Activated T-helper 2 cell treated with anti-CD3 and anti-CD28 coated beads, Interferon-gamma antibody, Interleukin-2, Interleukin-4, amounts not matched to agents 10 μg/mL and 5 μg/mL and 100 μg/mL, durations not matched to agents 14 hours and 24 hours and 36 hours (primary cell): ENCODE data around the gene SPEN. TPM values are rescaled to one million over a fixed set of nuclear protein-coding genes. Genes with fewer than 3 reads are reported as not detected.
"Not testable (repeated sequence)": the region's sequence is repeated elsewhere in the genome, so short reads cannot be mapped to it uniquely, and the experiment has no call there.

Experiments used
- DNase-seq: peaks from one replicate; pipeline ENCODE4 v3.0.0; 2021; ENCODE audit warnings: low spot score
- H3K27ac Mint-ChIP-seq: one replicate; pipeline ENCODE4 v1.8.0; 2021; ENCODE audit warnings: mixed read lengths
- H3K27me3 Mint-ChIP-seq: one replicate; pipeline ENCODE4 v1.8.0; 2021; ENCODE audit warnings: low read depth, mixed read lengths
- H3K36me3 Mint-ChIP-seq: one replicate; pipeline ENCODE4 v1.8.0; 2021; ENCODE audit warnings: low read depth, mixed read lengths
- H3K4me1 Mint-ChIP-seq: one replicate; pipeline ENCODE4 v1.8.0; 2021; ENCODE audit warnings: low read depth, mixed read lengths
- H3K4me3 Mint-ChIP-seq: one replicate; pipeline ENCODE4 v1.8.0; 2021; ENCODE audit warnings: low read depth, mild to moderate bottlenecking, moderate library complexity, mixed read lengths
- H3K9me3 Mint-ChIP-seq: one replicate; pipeline ENCODE4 v1.8.0; 2021; ENCODE audit warnings: mixed read lengths
- intact Hi-C: fragments of 100-400 bp; cut with micrococcal nuclease; formaldehyde crosslinking; loops from one replicate; pipeline ENCODE4 v1.15.1; 2023
- total RNA-seq: library from RNA; stranded (reverse); gene quantifications from 2 replicates; pipeline ENCODE4 v1.2.3, GENCODE V29; 2022

Gene SPEN
- total RNA-seq, 1 donor from 2014 or later = 75.9 TPM

- intact Hi-C loops = no loop called here
These were observed 22.9 kb downstream of the SPEN start for GRCh38 chr1:15870421-15870820.

GRCh38 chr1:15874471-15874870, 27.0 kb downstream of the SPEN start:
- Mint-ChIP-seq H3K4me3 (no peak overlapping the region), H3K36me3 (peaks cover 49% of the 10 kb centered on the region), H3K9me3 (no peaks in the 10 kb centered on the region), H3K4me1 (peaks cover 24% of the 10 kb centered on the region), H3K27me3 (no peaks in the 10 kb centered on the region), H3K27ac (no peak overlapping the region)
- no peak for DNase-seq
- intact Hi-C loops = no loop called here

More at GRCh38 chr1:15870421-15870820, 22.9 kb downstream of the SPEN start:
- Mint-ChIP-seq H3K4me1 (peaks cover 20% of the 10 kb centered on the region), H3K27me3 (no peaks in the 10 kb centered on the region), H3K4me3 (no peak overlapping the region), H3K9me3 (no peaks in the 10 kb centered on the region), H3K27ac (peak overlapping the region; percentile 58), H3K36me3 (peaks cover 33% of the 10 kb centered on the region)
- no peak for DNase-seq

GRCh38 chr1:15876357-15877055, 29.0 kb downstream of the SPEN start:
- H3K36me3 Mint-ChIP-seq = peaks cover 56% of the 10 kb centered on the region
- H3K27ac Mint-ChIP-seq = no peak overlapping the region
- no peaks in the 10 kb centered on the region for H3K27me3 Mint-ChIP-seq
- intact Hi-C loops = no loop called here
- H3K9me3 Mint-ChIP-seq = no peaks in the 10 kb centered on the region
- H3K4me1 Mint-ChIP-seq = peaks cover 16% of the 10 kb centered on the region
- DNase-seq = no peak
- H3K4me3 Mint-ChIP-seq = no peak overlapping the region

- Mint-ChIP-seq H3K36me3 (peaks cover 44% of the 10 kb centered on the region), H3K9me3 (no peaks in the 10 kb centered on the region), H3K4me1 (peaks cover 36% of the 10 kb centered on the region), H3K27me3 (no peaks in the 10 kb centered on the region), H3K27ac (no peak overlapping the region), H3K4me3 (no peak overlapping the region)
- intact Hi-C loops = no loop called here
- DNase-seq = no peak
These were observed 34.5 kb downstream of the SPEN start for GRCh38 chr1:15881961-15882360.

- peaks cover 40% of the 10 kb centered on the region for H3K36me3 Mint-ChIP-seq
- no peaks in the 10 kb centered on the region for H3K9me3 Mint-ChIP-seq
- H3K27me3 Mint-ChIP-seq = no peaks in the 10 kb centered on the region
- DNase-seq = no peak
- peak overlapping the region; percentile 38 for H3K27ac Mint-ChIP-seq
- peaks cover 36% of the 10 kb centered on the region for H3K4me1 Mint-ChIP-seq
- intact Hi-C loops = no loop called here
- H3K4me3 Mint-ChIP-seq = no peak overlapping the region
These were observed 35.2 kb downstream of the SPEN start for GRCh38 chr1:15882665-15883064.

- Mint-ChIP-seq H3K36me3 (peaks cover 38% of the 10 kb centered on the region), H3K4me1 (peaks cover 36% of the 10 kb centered on the region), H3K4me3 (no peak overlapping the region), H3K27ac (peak overlapping the region; percentile 23), H3K27me3 (no peaks in the 10 kb centered on the region), H3K9me3 (no peaks in the 10 kb centered on the region)
- DNase-seq = no peak
- intact Hi-C loops = no loop called here
These were observed 35.8 kb downstream of the SPEN start for GRCh38 chr1:15883326-15883725.

GRCh38 chr1:15884477-15884876, 37.0 kb downstream of the SPEN start:
- Mint-ChIP-seq H3K4me1 (peaks cover 32% of the 10 kb centered on the region), H3K27ac (no peak overlapping the region), H3K4me3 (no peak overlapping the region), H3K36me3 (peaks cover 41% of the 10 kb centered on the region), H3K9me3 (no peaks in the 10 kb centered on the region), H3K27me3 (no peaks in the 10 kb centered on the region)
- intact Hi-C loops = no loop called here
- DNase-seq = no peak

GRCh38 chr1:15885269-15885668, 37.8 kb downstream of the SPEN start:
- peaks cover 45% of the 10 kb centered on the region for H3K36me3 Mint-ChIP-seq
- DNase-seq = no peak
- intact Hi-C loops = no loop called here
- H3K4me1 Mint-ChIP-seq = peaks cover 29% of the 10 kb centered on the region
- no peak overlapping the region for H3K27ac Mint-ChIP-seq
- H3K27me3 Mint-ChIP-seq = no peaks in the 10 kb centered on the region
- no peaks in the 10 kb centered on the region for H3K9me3 Mint-ChIP-seq
- no peak overlapping the region for H3K4me3 Mint-ChIP-seq

GRCh38 chr1:15885701-15886610, 38.4 kb downstream of the SPEN start:
- intact Hi-C loops = no loop called here
- Mint-ChIP-seq H3K27me3 (no peaks in the 10 kb centered on the region), H3K27ac (no peak overlapping the region), H3K9me3 (no peaks in the 10 kb centered on the region), H3K4me1 (peaks cover 32% of the 10 kb centered on the region), H3K4me3 (no peak overlapping the region), H3K36me3 (peaks cover 46% of the 10 kb centered on the region)
- DNase-seq = no peak

GRCh38 chr1:15886611-15887167, 39.2 kb downstream of the SPEN start:
- Mint-ChIP-seq H3K4me1 (peaks cover 31% of the 10 kb centered on the region), H3K9me3 (no peaks in the 10 kb centered on the region), H3K4me3 (no peak overlapping the region), H3K36me3 (peaks cover 41% of the 10 kb centered on the region), H3K27ac (no peak overlapping the region), H3K27me3 (no peaks in the 10 kb centered on the region)
- intact Hi-C loops = no loop called here
- no peak for DNase-seq

GRCh38 chr1:15892857-15893599, 45.5 kb downstream of the SPEN start:
- H3K36me3 Mint-ChIP-seq = peaks cover 37% of the 10 kb centered on the region

GRCh38 chr1:15895233-15895632, 47.7 kb downstream of the SPEN start:
- no peaks in the 10 kb centered on the region for H3K9me3 Mint-ChIP-seq
- no peak overlapping the region for H3K4me3 Mint-ChIP-seq
- intact Hi-C loops = no loop called here
- no peak overlapping the region for H3K27ac Mint-ChIP-seq
- no peaks in the 10 kb centered on the region for H3K27me3 Mint-ChIP-seq
- H3K4me1 Mint-ChIP-seq = peaks cover 28% of the 10 kb centered on the region
- DNase-seq = no peak
- H3K36me3 Mint-ChIP-seq = peaks cover 34% of the 10 kb centered on the region

More at GRCh38 chr1:15892857-15893599, 45.5 kb downstream of the SPEN start:
- intact Hi-C loops, H3K9me3 Mint-ChIP-seq, H3K27me3 Mint-ChIP-seq, H3K4me3 Mint-ChIP-seq, DNase-seq: not testable (repeated sequence)
- peak overlapping the region; percentile 59 for H3K27ac Mint-ChIP-seq
- H3K4me1 Mint-ChIP-seq = peaks cover 22% of the 10 kb centered on the region
